Measurements from ENCODE around the gene AKAIN1.

- TF ChIP-seq REST (IDR thresholded peaks at IDR 0.05; ENCODE audit: insufficient read depth in 1 of 2, low read depth in 2 of 2, low read length in 2 of 2), result no peak
- no peak for TF ChIP-seq POLR2AphosphoS5 (IDR thresholded peaks at IDR 0.05; ENCODE audit: low read depth, low read length)
- no peak for TF ChIP-seq TAF1 (IDR thresholded peaks at IDR 0.05; ENCODE audit: borderline replicate concordance, insufficient read depth, low read length)
- no peak for TF ChIP-seq SIN3A (IDR thresholded peaks at IDR 0.05; ENCODE audit: borderline replicate concordance, insufficient read depth, low read length)
Measured at GRCh38 chr18:5122272-5122671, 74.8 kb downstream of the AKAIN1 start.
